Mesangial cell (primary cell): Measurements from ENCODE around the gene PGGHG. TPM values are rescaled to one million over a fixed set of nuclear protein-coding genes. Genes with fewer than 3 reads are reported as not detected.

Experiments used
- total RNA-seq: library from RNA; depleted of rRNA; stranded (reverse); fragments of >200 nt; gene quantifications from 2 replicates; pipeline ENCODE4 v1.2.3, GENCODE V29; 2015

PGGHG gene
- 6.5 and 14.6 TPM in 2 replicates for total RNA-seq

DNA sequence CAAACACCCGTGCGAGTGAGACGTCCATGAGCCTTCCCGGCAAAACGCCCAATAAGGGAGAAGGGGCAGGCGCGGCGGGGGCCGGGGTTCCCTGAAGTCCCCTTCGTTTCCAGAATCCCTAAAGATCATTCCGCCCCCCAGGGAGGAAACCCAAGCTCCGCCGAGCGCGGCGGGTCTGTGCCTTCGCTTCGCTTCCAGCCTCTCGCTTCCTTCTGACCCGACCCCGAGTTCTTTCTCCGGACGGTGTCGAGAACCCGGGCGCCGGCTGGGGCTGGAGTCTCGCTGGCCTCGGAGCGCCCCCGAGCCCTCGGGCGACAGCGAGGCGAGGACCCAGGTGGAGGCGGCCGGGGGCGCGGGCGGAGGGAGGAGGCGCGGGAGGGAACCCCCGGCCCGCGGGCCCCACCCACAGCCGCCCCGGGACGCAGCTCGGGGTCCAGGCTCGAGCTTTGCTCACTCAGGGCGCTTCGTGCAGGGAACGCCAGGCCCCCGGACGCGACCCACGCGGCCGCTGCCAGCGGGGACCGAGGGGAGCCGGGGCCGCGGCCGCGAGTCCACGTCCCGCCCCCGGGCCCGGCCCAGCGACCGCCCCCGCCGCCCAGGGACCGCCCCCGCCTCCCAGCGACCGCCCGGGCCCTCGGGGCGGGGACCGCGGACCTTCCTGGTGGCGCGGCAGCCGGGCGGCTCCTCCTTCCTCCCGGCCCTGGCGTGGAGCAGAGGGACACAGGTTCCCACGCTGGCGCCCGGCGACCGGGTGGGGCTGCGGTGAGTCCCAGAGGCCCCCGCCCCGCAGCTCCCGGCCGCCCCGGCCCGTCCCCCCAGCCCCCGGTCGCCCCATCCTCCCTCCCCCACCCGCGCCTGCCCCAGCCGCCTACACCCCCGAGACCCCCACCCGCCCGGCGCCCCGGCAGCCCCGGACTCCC, at the start of gene PGGHG:
Gene PGGHG, plus strand, starts transcription at position 649 of the 920 bp plus-strand sequence. CDS start 691 bp downstream, outside the sequence.

DNA sequence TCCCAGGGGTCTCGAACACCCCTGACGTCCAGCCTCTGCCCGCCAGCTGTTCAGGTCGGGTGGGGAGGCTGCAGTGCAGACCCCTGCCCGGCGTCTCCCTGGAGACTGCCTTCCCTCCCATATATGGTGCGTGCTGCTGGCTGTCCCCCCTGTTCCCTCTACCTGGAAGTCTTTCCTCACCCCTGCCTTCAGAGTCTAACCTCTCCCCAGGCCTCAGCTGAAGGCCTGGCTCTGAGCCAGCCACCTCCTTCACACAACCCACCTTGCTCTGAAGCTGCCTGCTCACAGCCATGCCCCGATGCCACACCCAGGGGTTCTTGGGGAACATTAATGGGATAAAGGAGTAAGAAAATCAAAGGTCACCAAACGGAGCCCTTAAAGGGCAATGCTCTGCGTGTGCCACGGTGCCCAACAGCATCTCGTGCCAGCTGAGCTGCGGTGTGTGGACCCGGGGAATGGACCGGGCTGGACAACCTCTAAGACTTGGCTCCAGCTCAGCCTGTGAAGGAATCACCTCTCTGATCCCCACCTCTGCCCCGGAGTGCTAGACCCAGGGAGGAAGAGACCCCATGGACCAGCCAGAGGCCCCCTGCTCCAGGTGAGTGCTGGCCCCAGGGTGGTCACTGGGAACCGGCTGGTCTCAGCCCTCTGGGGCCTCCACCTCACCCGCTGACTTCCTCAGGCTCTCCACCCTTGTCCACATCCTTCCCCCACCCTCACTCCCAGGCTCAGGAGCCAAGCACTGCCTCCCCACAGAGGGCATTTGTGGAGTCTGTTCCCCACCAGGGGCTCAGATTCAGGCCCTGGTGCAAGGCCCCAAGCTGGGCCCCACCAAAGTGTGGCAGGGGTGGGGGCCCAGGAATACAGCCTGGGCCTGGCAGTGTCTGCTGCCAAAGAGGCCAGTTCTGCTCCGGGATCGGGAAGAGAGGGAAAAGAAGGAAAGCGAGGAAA, 10.7 kb upstream of the PGGHG start, which contains the start of gene NLRP6:
Gene NLRP6, plus strand, starts transcription at position 407 of the 951 bp plus-strand sequence. Its CDS starts 163 bp downstream, at position 570.

GRCh38 chr11:299081-299891, 10.4 kb downstream of the PGGHG start, which contains the start of gene IFITM5:
Gene IFITM5, minus strand, starts transcription at chr11:299526. Its CDS starts 36 bp downstream, at chr11:299490.

DNA sequence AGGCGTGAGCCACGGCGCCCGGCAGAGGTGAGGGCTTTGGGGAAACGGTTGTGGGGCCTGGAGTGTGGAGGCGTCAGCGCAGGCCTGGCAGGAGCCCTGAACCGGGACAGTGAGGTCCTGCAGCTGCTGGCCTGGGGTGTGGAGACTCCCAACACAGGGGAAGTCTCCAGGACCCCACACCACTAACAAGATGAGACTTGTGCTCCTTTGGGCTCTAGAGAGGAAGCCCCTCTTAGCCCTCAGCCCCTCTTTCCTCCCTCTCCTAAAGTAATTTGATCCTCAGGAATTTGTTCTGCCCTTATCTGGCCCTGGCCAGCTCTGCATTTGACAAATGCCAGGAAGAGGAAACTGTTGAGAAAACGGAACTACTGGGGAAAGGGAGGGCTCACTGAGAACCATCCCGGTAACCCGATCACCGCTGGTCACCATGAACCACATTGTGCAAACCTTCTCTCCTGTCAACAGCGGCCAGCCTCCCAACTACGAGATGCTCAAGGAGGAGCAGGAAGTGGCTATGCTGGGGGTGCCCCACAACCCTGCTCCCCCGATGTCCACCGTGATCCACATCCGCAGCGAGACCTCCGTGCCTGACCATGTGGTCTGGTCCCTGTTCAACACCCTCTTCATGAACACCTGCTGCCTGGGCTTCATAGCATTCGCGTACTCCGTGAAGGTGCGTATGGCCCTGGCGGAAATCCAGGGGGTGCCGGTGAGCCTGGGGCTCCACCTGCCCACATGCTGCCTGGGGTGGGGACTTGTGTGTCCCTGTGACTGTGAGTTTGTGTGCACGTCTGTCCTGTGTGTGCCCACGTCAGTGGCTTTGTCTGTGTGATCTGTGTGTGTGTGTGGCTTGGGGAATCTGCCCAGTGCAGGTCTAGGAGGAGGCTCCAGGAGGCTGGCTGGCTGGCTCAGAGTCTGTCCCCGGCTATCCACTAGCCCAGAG, 19.1 kb downstream of the PGGHG start, which contains the start of gene IFITM2:
Gene IFITM2, plus strand, starts transcription at position 51 of the 943 bp plus-strand sequence. Its CDS starts 377 bp downstream, at position 428.

DNA sequence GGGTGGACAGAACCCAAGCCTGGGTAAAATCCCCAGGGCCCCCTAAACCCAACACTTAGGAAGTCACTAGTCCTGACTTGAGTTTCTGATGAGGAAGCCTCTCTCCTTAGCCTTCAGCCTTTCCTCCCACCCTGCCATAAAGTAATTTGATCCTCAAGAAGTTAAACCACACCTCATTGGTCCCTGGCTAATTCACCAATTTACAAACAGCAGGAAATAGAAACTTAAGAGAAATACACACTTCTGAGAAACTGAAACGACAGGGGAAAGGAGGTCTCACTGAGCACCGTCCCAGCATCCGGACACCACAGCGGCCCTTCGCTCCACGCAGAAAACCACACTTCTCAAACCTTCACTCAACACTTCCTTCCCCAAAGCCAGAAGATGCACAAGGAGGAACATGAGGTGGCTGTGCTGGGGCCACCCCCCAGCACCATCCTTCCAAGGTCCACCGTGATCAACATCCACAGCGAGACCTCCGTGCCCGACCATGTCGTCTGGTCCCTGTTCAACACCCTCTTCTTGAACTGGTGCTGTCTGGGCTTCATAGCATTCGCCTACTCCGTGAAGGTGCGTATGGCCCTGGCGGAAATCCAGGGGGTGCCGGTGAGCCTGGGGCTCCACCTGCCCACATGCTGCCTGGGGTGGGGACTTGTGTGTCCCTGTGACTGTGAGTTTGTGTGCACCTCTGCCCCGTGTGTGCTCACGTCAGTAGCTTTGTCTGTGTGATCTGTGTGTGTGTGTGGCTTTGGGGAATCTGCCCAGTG, 25.0 kb downstream of the PGGHG start, which contains the start of gene IFITM1:
Gene IFITM1, plus strand, starts transcription at position 254 of the 767 bp plus-strand sequence. Its CDS starts 131 bp downstream, at position 385.

Other genes with a start within 250 kb of the PGGHG start
- 1.9 TPM in 1 of 2 replicates, not detected in the other for gene SCGB1C1, start 96.0 kb upstream of the PGGHG start, total RNA-seq
- gene BET1L, start 81.7 kb upstream of the PGGHG start, total RNA-seq: 19.2 and 28.1 TPM in 2 replicates
- 126 and 147 TPM in 2 replicates for gene RIC8A, start 81.4 kb upstream of the PGGHG start, total RNA-seq
- gene SIRT3, start 52.8 kb upstream of the PGGHG start, total RNA-seq: 8.0 and 27.6 TPM in 2 replicates
- 72.1 and 147 TPM in 2 replicates for gene PSMD13, start 52.1 kb upstream of the PGGHG start, total RNA-seq
- not detected in 2 replicates for gene NLRP6, start 10.7 kb upstream of the PGGHG start, total RNA-seq
- gene IFITM5, start 10.4 kb downstream of the PGGHG start, total RNA-seq: not detected in 2 replicates
- 141 and 628 TPM in 2 replicates for gene IFITM2, start 18.7 kb downstream of the PGGHG start, total RNA-seq
- 12.9 and 305 TPM in 2 replicates for gene IFITM1, start 24.9 kb downstream of the PGGHG start, total RNA-seq
- gene IFITM3, start 31.7 kb downstream of the PGGHG start, total RNA-seq: 159 and 737 TPM in 2 replicates
- gene B4GALNT4, start 80.4 kb downstream of the PGGHG start, total RNA-seq: 13.9 and 21.6 TPM in 2 replicates
- gene PKP3, start 105.1 kb downstream of the PGGHG start, total RNA-seq: 3.3 and 8.2 TPM in 2 replicates
- gene SIGIRR, start 125.9 kb downstream of the PGGHG start, total RNA-seq: 48.6 and 96.8 TPM in 2 replicates
- 3.1 and 15.8 TPM in 2 replicates for gene ANO9, start 152.9 kb downstream of the PGGHG start, total RNA-seq
- 46.6 and 69.7 TPM in 2 replicates for gene PTDSS2, start 161.2 kb downstream of the PGGHG start, total RNA-seq
- 265 and 319 TPM in 2 replicates for gene RNH1, start 218.1 kb downstream of the PGGHG start, total RNA-seq
- gene HRAS, start 246.4 kb downstream of the PGGHG start, total RNA-seq: 42.5 and 64.7 TPM in 2 replicates
- gene LRRC56, start 248.4 kb downstream of the PGGHG start, total RNA-seq: 0.33 and 2.3 TPM in 2 replicates